Stimulated activated naive CD4-positive, alpha-beta T cell (primary cell): ENCODE measurements around the gene TRPM5.

Source experiments
- DNase-seq, 6 experiments: peaks; one replicate each; lab custom pipeline; 2025; lab: John Stamatoyannopoulos, UW

Gene TRPM5

GRCh38 chr11:2420502-2421225 is 23.6 kb downstream of the TRPM5 start:
- peak; percentile 37 to 75 (median 62) for DNase-seq

GRCh38 chr11:2419638-2420501 is 24.4 kb downstream of the TRPM5 start:
- DNase-seq = peak in 5 of 6 experiments; percentile 21 to 54 (median 48)

- DNase-seq = no peak
Measured at GRCh38 chr11:2418693-2419360, 25.5 kb downstream of the TRPM5 start.

- no peak for DNase-seq
Measured at GRCh38 chr11:2417856-2418692, 26.2 kb downstream of the TRPM5 start.

- no peak for DNase-seq
Measured at GRCh38 chr11:2416765-2417164, 27.5 kb downstream of the TRPM5 start.

- DNase-seq = no peak
Measured at GRCh38 chr11:2415601-2416380, 28.5 kb downstream of the TRPM5 start.

- DNase-seq = no peak
Measured at GRCh38 chr11:2415171-2415570, 29.1 kb downstream of the TRPM5 start.

- DNase-seq = no peak
Measured at GRCh38 chr11:2414616-2415015, 29.7 kb downstream of the TRPM5 start.

GRCh38 chr11:2413742-2414579 is 30.4 kb downstream of the TRPM5 start:
- no peak for DNase-seq

- no peak for DNase-seq
Measured at GRCh38 chr11:2412323-2412722, 32.0 kb downstream of the TRPM5 start.

- DNase-seq = no peak
Measured at GRCh38 chr11:2411446-2412305, 32.6 kb downstream of the TRPM5 start.

- DNase-seq = no peak
Measured at GRCh38 chr11:2410616-2411015, 33.7 kb downstream of the TRPM5 start.

- DNase-seq = no peak
Measured at GRCh38 chr11:2409611-2410468, 34.5 kb downstream of the TRPM5 start.

- no peak for DNase-seq
Measured at GRCh38 chr11:2409126-2409525, 35.2 kb downstream of the TRPM5 start.

- no peak for DNase-seq
Measured at GRCh38 chr11:2408671-2409070, 35.6 kb downstream of the TRPM5 start.

- DNase-seq = no peak
Measured at GRCh38 chr11:2406878-2407410, 37.4 kb downstream of the TRPM5 start.

GRCh38 chr11:2406451-2406850 is 37.9 kb downstream of the TRPM5 start:
- no peak for DNase-seq

GRCh38 chr11:2404735-2405196 is 39.5 kb downstream of the TRPM5 start:
- DNase-seq = no peak
